H7 (cell line): ENCODE results near the gene LSM2. TPM values are rescaled to one million over a fixed set of nuclear protein-coding genes. Genes with fewer than 3 reads are reported as not detected.
"Not testable (repeated sequence)": the region's sequence is repeated elsewhere in the genome, so short reads cannot be mapped to it uniquely, and the experiment has no call there.

Experiments
- DNase-seq: peaks from one replicate; pipeline ENCODE4 v3.0.0; 2012
- H3K27me3 ChIP-seq: 2 replicates; pipeline ENCODE4 v1.6.0; 2011; ENCODE audit warnings: mild to moderate bottlenecking, low read length; ENCODE audit not compliant: control insufficient read depth, insufficient read depth
- H3K36me3 ChIP-seq: replicated peaks from 2 replicates; pipeline ENCODE4 v1.5.1; 2011; ENCODE audit warnings: low read length; ENCODE audit not compliant: control insufficient read depth, insufficient read depth
- H3K4me3 ChIP-seq: 2 replicates; pipeline ENCODE4 v1.5.1; 2011; ENCODE audit warnings: low read depth, mild to moderate bottlenecking, control low read depth, low read length, moderate library complexity; ENCODE audit not compliant: insufficient read depth
- total RNA-seq: library from RNA; depleted of rRNA; stranded (reverse); fragments of >200 nt; shearing (Covaris generic); gene quantifications from 2 replicates; pipeline ENCODE4 v1.2.3, GENCODE V29; 2014; rRNA removed

The LSM2 gene
- total RNA-seq: 108 and 150 TPM in 2 replicates

DNA sequence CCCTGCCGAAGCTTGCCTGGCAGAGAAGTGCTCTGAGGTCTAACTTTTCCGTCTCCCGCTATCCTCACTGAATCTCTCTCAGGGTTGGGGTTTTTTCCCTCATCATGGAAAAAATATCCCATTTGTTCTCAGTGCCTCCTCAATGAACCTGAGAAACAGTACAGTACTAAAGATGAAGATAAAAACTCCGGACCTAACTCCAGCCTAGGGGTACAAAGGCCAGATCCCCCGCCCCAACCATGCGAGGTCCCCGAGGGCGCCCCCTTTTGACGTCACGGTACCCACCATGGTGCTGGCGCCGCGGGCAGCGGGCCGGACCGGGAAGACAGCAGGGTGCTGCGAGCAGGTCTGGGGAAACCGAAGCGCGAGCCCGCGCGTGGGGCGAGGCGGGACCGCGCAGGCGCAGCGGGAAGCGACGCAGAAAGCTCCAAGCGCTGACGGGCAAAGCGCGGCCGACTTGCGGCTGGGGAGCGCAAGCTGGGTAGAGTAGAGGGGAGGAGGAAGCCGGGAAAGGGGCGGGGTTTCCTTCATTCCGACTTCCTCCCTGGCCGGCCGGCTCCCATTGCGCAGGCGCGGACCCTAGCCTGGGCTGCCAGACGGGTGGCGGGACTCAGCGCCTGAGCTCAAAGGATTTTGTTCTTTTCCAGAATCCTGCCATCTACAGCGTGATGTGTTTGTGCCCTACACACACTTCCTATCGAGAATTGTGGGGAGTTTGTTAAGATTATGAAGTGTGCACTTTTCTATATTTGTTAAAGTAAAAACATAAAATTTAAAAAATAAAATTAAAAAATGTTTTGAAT is at the start of gene LSM2:
LSM2 (minus strand) TSS at position 497 of the 803 bp plus-strand sequence; CDS start at position 288, 209 bp downstream.
- Histone ChIP-seq H3K27me3 (no peaks in the 10 kb centered on the region), H3K4me3 (peak within 1 kb of the TSS; percentile 92), H3K36me3 (peaks cover 4% of the 10 kb centered on the region)
- peak; percentile 100 for DNase-seq

DNA sequence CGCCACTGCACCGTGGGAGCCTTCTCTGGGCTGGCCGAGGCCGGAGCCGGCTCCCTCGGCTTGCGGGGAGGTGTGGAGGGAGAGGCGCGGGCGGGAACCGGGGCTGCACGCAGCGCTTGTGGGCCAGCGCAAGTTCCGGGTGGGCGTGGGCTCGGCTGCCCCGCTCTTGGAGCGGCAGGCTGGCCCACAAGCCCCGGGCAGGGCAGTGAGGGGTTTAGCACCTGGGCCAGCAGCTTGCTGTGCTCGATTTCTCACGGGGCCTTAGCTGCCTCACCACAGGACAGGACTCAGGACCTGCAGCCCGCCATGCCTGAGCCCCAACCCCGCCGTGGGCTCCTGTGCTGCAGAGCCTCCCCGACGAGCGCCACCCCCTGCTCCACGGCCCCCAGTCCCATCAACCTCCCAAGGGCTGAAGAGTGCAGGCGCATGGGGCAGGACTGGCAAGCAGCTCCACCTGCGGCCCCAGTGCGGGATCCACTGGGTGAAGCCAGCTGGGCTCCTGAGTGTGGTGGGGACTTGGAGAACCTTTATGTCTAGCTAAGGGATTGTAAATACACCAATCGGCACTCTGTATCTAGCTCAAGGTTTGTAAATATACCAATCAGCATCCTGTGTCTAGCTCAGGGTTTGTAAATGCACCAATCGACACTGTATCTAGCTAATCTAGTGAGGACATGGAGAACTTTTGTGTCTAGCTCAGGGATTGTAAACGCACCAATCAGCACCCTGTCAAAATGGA is 45.4 kb upstream of the LSM2 start:
- not testable (repeated sequence) for H3K36me3 ChIP-seq, H3K27me3 ChIP-seq
- DNase-seq: peak; percentile 61
- H3K4me3 ChIP-seq: peak overlapping the region; percentile 10; the same call in 1 of the 2 replicates

DNA sequence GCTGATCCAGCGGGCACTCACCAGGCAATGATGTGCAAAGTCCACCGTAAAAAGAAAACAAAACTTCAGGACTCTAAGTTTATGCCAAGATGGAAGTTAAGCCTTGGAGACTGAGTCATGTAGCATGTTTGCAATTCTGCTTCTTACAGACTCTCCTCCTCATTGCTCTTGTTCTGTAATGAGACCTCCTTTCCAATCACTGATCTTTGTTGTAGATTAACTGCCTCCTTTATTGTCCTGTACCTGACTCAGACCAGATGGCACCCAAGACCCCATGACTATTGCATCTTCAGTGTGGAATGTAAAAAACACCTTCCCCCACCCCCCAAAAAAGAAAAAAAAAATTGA is 44.7 kb upstream of the LSM2 start:
- H3K27me3 ChIP-seq: no peaks in the 10 kb centered on the region
- DNase-seq: no peak
- no peaks in the 10 kb centered on the region for H3K36me3 ChIP-seq
- H3K4me3 ChIP-seq: no peak overlapping the region

DNA sequence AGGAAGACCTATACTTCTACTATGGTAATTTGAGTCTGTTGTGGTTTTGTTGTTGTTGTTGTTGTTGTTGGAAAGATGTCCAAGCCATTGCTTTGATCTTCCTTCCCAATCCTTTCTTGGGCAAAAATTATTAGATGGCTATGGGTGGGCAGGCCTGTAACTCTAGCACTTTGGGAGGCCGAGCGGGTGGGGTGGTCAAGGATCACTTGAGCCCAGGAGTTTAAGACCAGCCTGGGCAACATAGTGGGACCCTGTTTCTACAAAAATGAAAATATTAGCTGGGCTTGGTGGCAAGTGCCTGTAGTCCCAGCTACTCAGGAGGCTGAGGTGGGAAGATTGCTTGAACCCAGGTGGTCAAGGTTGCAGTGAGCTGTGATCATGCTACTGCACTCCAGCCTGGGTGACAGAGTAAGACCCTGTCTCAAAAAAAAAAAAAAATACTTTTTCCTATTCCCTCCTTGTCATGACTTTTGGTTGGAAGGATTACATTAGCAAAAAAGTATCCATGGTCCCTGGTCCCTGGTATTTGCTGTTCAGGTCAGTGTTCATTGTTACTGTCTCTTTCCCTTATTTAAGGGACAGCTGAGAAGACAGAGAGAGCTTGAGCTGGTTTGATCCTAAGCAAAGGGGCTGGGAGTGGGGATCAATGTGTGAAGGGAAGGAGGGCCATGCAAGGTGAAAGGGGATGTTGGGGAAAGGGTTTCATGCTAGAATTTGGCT is 44.2 kb upstream of the LSM2 start:
- H3K4me3 ChIP-seq: no peak overlapping the region

DNA sequence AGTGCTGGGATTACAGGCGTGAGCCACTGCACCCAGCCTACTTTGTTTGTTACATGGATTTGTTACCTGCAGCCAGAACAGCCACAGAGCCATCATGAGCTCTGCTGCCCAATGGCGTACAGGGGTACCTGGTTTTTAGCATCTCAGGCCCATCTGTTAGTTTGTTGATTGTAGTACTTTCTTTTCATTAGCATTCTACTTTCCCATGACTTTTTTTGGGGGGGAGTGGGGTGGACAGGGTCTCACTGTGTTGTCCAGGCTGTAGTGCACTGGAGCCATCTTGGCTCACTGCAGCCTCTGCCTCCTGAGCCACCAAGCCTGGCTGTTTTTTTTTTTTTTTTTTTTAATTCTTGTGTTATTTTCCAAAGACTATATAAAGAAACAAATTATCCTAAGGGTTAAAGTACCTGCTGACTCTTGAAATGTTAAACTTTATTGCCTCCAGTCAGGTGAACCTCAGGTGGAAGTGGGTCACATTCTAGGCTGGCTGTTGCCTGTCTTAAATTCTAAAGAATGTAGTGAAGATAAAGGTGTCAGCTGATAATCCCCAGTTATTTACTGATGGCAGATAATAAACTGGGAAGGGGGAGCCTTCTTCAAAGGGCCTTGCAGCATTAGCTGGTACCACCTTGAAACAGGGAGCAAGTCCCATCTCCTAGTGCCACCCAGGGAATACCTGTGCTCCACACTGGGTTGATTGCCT is 40.7 kb upstream of the LSM2 start:
- Histone ChIP-seq H3K36me3 (no peaks in the 10 kb centered on the region), H3K4me3 (no peak overlapping the region), H3K27me3 (no peaks in the 10 kb centered on the region)
- DNase-seq: no peak

More for the DNA sequence above, 44.2 kb upstream of the LSM2 start:
- Histone ChIP-seq H3K27me3 (no peaks in the 10 kb centered on the region), H3K36me3 (no peaks in the 10 kb centered on the region)
- DNase-seq: peak; percentile 31

DNA sequence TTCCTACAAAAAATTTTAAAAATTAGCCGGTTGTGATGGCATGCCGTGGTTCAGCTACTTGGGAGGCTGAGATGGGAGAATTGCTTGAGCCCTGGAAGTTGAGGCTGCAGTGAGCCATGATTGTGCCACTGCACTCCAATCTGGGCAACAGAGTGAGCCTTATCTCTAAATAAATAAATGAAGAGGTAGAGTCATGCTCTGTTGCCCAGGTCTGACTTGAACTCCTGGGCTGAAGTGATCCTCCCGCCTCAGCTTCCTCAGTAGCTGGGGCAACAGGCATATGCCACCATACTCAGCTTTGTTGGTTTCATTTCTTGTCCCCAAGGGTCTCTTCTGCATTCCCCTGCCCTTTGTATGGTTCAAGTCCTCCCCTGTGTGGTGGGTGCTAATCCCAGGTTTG is 37.7 kb upstream of the LSM2 start:
- DNase-seq: peak; percentile 22
- H3K27me3 ChIP-seq: no peaks in the 10 kb centered on the region
- H3K4me3 ChIP-seq: no peak overlapping the region
- peaks cover 8% of the 10 kb centered on the region for H3K36me3 ChIP-seq

DNA sequence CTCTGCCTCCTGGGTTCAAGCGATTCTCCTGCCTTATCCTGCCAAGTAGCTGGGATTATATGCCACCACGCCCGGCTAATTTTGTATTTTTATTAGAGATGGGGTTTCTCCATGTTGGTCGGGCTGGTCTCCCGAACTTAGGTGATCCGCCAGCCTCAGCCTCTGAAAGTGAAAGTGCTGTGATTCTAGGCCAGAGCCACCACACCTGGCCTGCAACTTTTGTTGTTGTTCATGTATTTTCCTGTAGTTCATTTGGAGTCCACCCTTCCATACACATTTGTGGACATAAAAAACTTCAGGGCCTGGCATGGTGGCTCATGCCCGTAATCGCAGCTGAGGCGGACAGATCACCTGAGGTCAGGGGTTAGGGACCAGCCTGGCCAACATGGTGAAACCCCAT is 35.3 kb upstream of the LSM2 start:
- Histone ChIP-seq H3K27me3 (no peaks in the 10 kb centered on the region), H3K36me3 (peaks cover 31% of the 10 kb centered on the region), H3K4me3 (no peak overlapping the region)
- DNase-seq: no peak

DNA sequence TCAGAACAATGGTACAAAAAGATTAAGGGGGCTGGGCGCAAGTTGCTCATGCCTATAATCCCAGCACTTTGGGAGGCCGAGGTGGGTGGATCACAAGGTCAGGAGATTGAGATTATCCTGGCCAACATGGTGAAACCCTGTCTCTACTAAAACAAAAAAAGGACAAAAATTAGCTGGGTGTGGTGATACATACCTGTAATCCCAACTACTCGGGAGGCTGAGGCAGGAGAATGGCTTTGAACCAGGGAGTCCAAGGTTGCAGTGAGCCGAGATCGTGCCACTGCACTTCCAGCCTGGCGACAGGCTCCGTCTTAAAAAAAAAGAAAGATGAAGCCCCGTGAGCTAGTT is 33.0 kb upstream of the LSM2 start:
- H3K27me3 ChIP-seq, DNase-seq, H3K4me3 ChIP-seq: not testable (repeated sequence)
- peaks cover 41% of the 10 kb centered on the region for H3K36me3 ChIP-seq

DNA sequence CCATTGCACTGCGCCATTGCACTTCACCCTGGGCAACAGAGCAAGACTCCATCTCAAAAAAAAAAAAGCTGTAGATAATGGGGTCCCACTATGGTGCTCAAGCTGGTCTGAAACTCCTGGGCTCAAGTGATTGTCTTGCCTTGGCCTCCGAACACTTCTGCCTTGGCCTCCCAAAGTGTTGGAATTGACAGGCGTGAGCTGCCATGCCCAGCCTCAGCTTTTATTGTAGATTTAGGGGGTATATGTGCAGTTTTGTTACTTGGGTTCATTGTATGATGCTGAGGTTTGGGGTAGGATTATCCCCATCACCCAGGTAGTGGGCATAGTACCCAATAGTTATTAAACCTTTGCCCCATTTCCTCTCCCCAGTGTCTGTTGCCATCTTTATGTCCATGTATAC is 32.2 kb upstream of the LSM2 start:
- no peaks in the 10 kb centered on the region for H3K27me3 ChIP-seq
- no peak for DNase-seq
- no peak overlapping the region for H3K4me3 ChIP-seq
- H3K36me3 ChIP-seq: peaks cover 41% of the 10 kb centered on the region

DNA sequence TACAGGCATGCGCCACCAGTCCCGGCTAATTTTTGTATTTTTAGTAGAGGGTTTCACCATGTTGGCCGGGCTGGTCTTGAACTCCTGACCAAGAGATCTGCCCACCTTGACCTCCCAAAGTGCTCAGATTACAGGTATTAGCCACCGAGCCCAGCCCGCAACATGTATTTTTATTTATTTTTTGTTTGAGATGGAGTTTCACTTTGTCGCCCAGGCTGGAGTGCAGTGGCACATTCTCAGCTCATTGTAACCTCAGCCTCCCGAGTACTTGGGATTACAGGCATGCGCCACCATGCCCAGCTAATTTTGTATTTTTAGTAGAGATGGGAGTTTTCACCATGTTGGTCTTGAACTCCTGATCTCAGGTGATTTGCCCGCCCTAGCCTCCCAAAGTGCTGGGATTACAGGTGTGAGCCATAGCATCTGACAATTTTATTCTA is 31.4 kb upstream of the LSM2 start:
- DNase-seq, H3K4me3 ChIP-seq, H3K27me3 ChIP-seq: not testable (repeated sequence)
- H3K36me3 ChIP-seq: peaks cover 41% of the 10 kb centered on the region

DNA sequence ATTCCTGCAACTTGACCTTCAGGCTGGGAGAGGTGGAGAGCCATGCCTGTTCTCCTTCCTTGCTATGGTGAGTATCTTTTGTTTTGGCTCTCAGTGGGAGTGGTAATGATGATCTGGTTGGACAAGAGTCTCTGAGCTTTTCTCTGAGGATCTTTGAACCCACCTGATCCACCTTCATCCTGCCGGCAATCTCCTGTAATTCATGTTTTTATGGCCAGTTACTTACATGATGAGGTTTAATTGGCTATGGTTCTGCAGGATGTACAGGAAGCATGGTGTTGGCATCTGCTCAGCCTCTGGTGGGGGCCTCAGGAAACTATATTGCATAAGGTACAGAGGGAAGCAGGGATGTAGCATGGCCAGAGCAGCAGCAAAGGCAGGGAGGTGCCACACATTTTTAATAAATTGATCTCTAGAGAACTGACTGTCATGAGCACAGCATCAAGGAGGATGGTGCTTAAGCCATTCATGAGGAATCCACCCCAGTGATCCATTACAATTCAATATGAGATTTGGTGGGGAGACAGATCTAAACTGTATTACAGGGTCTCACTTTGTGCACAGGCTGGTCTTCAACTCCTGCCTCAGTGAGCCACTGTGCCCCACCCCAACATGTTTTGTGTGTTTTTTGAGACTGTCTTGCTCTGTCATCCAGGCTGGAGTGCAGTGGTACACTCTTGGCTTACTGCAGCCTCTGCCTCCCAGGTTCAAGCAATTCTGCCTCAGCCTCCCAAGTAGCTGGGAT is 30.8 kb upstream of the LSM2 start:
- peaks cover 41% of the 10 kb centered on the region for H3K36me3 ChIP-seq
- no peaks in the 10 kb centered on the region for H3K27me3 ChIP-seq
- no peak for DNase-seq
- peak overlapping the region; percentile 100; the same call in 1 of the 2 replicates for H3K4me3 ChIP-seq

DNA sequence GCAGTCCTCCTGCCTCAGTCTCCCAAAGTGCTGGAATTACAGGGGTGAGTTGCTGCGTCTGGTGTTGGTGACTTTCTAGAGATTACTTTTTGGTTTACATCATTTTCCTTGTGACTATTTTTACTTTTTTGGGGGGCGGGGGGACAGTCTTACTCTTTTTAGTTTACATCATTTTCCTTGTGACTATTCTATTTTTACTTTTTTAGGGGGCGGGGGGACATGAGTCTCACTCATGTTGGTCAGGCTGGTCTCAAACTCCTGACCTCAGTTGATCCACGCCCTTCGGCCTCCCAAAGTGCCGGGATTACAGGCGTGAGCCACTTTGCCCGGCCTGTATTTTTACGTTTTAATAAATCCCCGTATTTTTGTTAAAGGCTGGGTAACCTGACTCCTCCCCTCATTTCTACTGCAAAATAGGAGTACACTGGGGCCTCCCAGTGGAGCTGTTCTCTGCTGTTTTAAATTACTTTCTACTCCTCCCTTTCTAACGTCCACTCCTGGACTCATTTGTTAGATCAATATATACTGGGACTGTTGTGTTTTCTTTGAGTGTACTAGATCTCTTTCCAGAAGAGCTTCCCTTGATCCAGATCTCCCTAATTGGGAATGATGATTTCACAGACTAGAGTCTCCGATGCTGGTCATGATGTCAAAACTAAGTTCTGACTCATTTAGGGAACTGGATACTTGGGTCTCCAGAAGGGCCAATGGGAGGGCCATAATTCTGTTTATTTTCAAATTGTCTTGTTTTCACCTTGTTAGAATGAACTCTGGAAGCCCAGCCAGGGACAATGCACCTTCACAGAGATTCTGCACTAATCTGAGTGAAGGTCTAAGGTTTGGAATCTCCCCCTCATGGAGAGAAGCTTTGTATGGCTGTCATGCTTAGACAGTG is 30.0 kb upstream of the LSM2 start:
- no peak for DNase-seq
- H3K36me3 ChIP-seq: peaks cover 41% of the 10 kb centered on the region

DNA sequence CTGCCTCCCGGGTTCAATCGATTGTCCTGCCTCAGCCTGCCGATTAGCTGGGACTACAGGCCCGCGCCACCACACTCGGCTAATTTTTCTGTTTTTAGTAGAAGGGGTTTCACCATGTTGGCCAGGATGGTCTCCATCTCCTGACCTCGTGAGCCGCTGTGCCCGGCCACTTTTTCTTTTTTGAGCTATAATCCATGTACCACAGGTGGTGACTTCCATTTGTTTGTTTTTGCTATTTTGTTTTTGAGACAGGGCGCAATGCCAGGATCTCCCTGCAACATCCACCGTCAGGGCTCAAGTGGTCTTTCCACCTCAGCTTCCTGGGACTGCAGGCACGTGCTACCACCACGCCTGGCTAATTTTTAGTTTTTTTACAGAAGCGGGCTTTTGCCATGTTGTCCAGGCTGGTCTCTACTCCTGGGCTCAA is 29.3 kb upstream of the LSM2 start:
- H3K27me3 ChIP-seq: no peaks in the 10 kb centered on the region
- peak overlapping the region; percentile 100 for H3K4me3 ChIP-seq
- DNase-seq: no peak
- H3K36me3 ChIP-seq: peaks cover 41% of the 10 kb centered on the region

More for the DNA sequence above, 30.0 kb upstream of the LSM2 start:
- peak overlapping the region; percentile 100 for H3K4me3 ChIP-seq
- H3K27me3 ChIP-seq: no peaks in the 10 kb centered on the region
